Adrenal gland (tissue), 5 donors: Measurements from ENCODE around the gene PFKP.

Source experiments
- POLR2A ChIP-seq, 2 donors: fragments of 450-650 bp; IDR thresholded peaks; one replicate each; pipeline ENCODE4 v1.6.1; 2017; ENCODE audit warnings: antibody characterized with exemption in 2 of 2, mild to moderate bottlenecking in 2 of 2, moderate library complexity in 1 of 2
- TF ChIP-seq, protein P1 (sequence below), 6 experiments: fragments of 450-650 bp in 4 of 6; fragments of 200-600 bp in 2 of 6; sonication (generic) in 1 of 6; IDR thresholded peaks; 1 replicate in 5 of 6; 2 replicates in 1 of 6; pipeline versions ENCODE4 v1.5.1 to v1.8.0; 2016 to 2021; ENCODE audit warnings: antibody characterized with exemption in 6 of 6, mild to moderate bottlenecking in 2 of 6, moderate library complexity in 1 of 6
- donor health status: DM: no; HTN: no; CAD: no.

DNA sequence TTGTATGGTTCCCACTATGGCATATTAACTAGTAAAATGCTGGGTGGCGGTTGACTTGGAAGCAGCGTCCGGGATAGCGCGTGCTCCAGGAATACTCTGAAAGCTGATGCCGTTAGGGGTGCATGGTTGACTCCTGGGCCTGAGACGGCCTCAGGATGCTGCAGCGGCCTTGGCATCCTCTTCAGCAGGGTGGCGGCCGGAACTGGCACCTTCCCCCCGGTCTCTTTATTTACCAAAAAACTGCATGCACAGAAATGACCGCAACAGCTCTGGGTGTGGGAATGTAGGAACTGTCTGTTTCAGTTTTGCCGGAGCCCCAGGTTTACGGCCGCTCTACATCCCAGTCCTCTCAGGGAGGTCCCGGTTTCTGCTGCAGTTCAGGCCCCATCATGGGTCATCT lies 28.8 kb downstream of the PFKP start:
- TF ChIP-seq, protein P1, sequence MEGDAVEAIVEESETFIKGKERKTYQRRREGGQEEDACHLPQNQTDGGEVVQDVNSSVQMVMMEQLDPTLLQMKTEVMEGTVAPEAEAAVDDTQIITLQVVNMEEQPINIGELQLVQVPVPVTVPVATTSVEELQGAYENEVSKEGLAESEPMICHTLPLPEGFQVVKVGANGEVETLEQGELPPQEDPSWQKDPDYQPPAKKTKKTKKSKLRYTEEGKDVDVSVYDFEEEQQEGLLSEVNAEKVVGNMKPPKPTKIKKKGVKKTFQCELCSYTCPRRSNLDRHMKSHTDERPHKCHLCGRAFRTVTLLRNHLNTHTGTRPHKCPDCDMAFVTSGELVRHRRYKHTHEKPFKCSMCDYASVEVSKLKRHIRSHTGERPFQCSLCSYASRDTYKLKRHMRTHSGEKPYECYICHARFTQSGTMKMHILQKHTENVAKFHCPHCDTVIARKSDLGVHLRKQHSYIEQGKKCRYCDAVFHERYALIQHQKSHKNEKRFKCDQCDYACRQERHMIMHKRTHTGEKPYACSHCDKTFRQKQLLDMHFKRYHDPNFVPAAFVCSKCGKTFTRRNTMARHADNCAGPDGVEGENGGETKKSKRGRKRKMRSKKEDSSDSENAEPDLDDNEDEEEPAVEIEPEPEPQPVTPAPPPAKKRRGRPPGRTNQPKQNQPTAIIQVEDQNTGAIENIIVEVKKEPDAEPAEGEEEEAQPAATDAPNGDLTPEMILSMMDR (IDR thresholded peaks at IDR 0.05): no peak
- no peak for TF ChIP-seq POLR2A (IDR thresholded peaks at IDR 0.05)
